Panc1 (cell line): Measurements from ENCODE around the gene ARMC5.

Experiments used
- POLR2AphosphoS5 ChIP-seq: IDR thresholded peaks from 2 replicates; pipeline ENCODE4 v1.6.1; 2012; ENCODE audit warnings: mild to moderate bottlenecking, low read depth, low read length, moderate library complexity
- TF ChIP-seq, protein P1 (sequence below): fragments of 450-650 bp; IDR thresholded peaks from 2 replicates; pipeline ENCODE4 v1.5.1; 2017; ENCODE audit warnings: mild to moderate bottlenecking
- TF ChIP-seq, protein P2 (sequence below), 2 experiments: IDR thresholded peaks; 2 replicates each; pipeline ENCODE4 v1.6.1; 2011 to 2012; ENCODE audit warnings: low read depth in 2 of 2, control low read depth in 1 of 2, low read length in 1 of 2, mild to moderate bottlenecking in 1 of 2, moderate library complexity in 1 of 2; ENCODE audit not compliant: insufficient read depth in 1 of 2

DNA sequence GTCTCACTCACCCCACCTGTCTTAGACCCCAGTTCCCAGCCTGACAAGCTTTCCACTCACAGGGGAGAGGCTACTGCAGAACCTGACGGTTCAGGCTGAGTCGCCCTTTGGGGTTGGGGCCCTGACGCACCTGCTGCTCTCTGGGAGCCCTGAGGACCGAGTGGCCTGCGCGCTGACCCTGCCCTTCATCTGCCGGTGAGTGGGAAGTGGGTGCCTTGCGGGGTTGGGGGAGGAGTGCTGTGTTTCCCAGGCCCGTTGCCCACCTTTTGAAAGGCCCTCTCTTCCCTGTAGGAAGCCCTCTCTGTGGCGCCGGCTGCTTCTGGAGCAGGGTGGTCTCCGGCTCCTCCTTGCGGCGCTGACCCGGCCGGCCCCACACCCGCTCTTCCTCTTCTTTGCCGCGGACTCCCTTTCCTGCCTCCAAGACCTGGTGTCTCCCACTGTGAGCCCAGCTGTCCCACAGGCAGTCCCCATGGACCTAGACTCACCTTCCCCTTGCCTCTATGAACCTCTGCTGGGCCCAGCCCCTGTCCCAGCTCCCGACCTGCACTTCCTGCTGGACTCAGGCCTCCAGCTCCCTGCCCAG is 6.6 kb downstream of the ARMC5 start:
- TF ChIP-seq, protein P1, sequence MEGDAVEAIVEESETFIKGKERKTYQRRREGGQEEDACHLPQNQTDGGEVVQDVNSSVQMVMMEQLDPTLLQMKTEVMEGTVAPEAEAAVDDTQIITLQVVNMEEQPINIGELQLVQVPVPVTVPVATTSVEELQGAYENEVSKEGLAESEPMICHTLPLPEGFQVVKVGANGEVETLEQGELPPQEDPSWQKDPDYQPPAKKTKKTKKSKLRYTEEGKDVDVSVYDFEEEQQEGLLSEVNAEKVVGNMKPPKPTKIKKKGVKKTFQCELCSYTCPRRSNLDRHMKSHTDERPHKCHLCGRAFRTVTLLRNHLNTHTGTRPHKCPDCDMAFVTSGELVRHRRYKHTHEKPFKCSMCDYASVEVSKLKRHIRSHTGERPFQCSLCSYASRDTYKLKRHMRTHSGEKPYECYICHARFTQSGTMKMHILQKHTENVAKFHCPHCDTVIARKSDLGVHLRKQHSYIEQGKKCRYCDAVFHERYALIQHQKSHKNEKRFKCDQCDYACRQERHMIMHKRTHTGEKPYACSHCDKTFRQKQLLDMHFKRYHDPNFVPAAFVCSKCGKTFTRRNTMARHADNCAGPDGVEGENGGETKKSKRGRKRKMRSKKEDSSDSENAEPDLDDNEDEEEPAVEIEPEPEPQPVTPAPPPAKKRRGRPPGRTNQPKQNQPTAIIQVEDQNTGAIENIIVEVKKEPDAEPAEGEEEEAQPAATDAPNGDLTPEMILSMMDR = no peak
- TF ChIP-seq, protein P2, sequence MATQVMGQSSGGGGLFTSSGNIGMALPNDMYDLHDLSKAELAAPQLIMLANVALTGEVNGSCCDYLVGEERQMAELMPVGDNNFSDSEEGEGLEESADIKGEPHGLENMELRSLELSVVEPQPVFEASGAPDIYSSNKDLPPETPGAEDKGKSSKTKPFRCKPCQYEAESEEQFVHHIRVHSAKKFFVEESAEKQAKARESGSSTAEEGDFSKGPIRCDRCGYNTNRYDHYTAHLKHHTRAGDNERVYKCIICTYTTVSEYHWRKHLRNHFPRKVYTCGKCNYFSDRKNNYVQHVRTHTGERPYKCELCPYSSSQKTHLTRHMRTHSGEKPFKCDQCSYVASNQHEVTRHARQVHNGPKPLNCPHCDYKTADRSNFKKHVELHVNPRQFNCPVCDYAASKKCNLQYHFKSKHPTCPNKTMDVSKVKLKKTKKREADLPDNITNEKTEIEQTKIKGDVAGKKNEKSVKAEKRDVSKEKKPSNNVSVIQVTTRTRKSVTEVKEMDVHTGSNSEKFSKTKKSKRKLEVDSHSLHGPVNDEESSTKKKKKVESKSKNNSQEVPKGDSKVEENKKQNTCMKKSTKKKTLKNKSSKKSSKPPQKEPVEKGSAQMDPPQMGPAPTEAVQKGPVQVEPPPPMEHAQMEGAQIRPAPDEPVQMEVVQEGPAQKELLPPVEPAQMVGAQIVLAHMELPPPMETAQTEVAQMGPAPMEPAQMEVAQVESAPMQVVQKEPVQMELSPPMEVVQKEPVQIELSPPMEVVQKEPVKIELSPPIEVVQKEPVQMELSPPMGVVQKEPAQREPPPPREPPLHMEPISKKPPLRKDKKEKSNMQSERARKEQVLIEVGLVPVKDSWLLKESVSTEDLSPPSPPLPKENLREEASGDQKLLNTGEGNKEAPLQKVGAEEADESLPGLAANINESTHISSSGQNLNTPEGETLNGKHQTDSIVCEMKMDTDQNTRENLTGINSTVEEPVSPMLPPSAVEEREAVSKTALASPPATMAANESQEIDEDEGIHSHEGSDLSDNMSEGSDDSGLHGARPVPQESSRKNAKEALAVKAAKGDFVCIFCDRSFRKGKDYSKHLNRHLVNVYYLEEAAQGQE (IDR thresholded peaks at IDR 0.05; ENCODE audit: insufficient read depth in 1 of 2, low read depth in 2 of 2, low read length in 1 of 2) = no peak
- no peak for TF ChIP-seq POLR2AphosphoS5
